ENCODE results near the gene RXFP1.

The RXFP1 gene

GRCh38 chr4:158544141-158544540, 22.5 kb downstream of the RXFP1 start:
- DNase-seq: no peak

GRCh38 chr4:158553364-158553763, 31.7 kb downstream of the RXFP1 start:
- DNase-seq: no peak

- DNase-seq: no peak
Measured at GRCh38 chr4:158560284-158560683, 38.6 kb downstream of the RXFP1 start.

- DNase-seq: no peak
Measured at GRCh38 chr4:158566860-158567259, 45.2 kb downstream of the RXFP1 start.

GRCh38 chr4:158571736-158572135, 50.1 kb downstream of the RXFP1 start:
- DNase-seq: no peak

- DNase-seq: no peak
Measured at GRCh38 chr4:158572608-158573007, 50.9 kb downstream of the RXFP1 start.

- peak; percentile 69 for DNase-seq
Measured at GRCh38 chr4:158578476-158578875, 56.8 kb downstream of the RXFP1 start.

- DNase-seq: no peak
Measured at GRCh38 chr4:158580064-158580463, 58.4 kb downstream of the RXFP1 start.

GRCh38 chr4:158581161-158581560, 59.5 kb downstream of the RXFP1 start:
- no peak for DNase-seq

- DNase-seq: no peak
Measured at GRCh38 chr4:158586881-158587280, 65.2 kb downstream of the RXFP1 start.

- no peak for DNase-seq
Measured at GRCh38 chr4:158588285-158588684, 66.6 kb downstream of the RXFP1 start.

- DNase-seq: no peak
Measured at GRCh38 chr4:158588777-158589176, 67.1 kb downstream of the RXFP1 start.

- peak; percentile 32 for DNase-seq
Measured at GRCh38 chr4:158590306-158590705, 68.6 kb downstream of the RXFP1 start.

GRCh38 chr4:158590824-158591223, 69.1 kb downstream of the RXFP1 start:
- peak; percentile 50 for DNase-seq

GRCh38 chr4:158597879-158598596, 76.4 kb downstream of the RXFP1 start:
- no peak for DNase-seq

- DNase-seq: peak; percentile 81
Measured at GRCh38 chr4:158599150-158599549, 77.5 kb downstream of the RXFP1 start.

- DNase-seq: no peak
Measured at GRCh38 chr4:158599765-158600498, 78.2 kb downstream of the RXFP1 start.

- DNase-seq: no peak
Measured at GRCh38 chr4:158604369-158604768, 82.7 kb downstream of the RXFP1 start.

- peak; percentile 63 for DNase-seq
Measured at GRCh38 chr4:158605393-158605792, 83.7 kb downstream of the RXFP1 start.

- DNase-seq: no peak
Measured at GRCh38 chr4:158606969-158607368, 85.3 kb downstream of the RXFP1 start.

GRCh38 chr4:158609116-158609515, 87.4 kb downstream of the RXFP1 start:
- no peak for DNase-seq

- no peak for DNase-seq
Measured at GRCh38 chr4:158610790-158611189, 89.1 kb downstream of the RXFP1 start.

- DNase-seq: peak; percentile 65
Measured at GRCh38 chr4:158613046-158613445, 91.4 kb downstream of the RXFP1 start.

GRCh38 chr4:158617956-158618355, 96.3 kb downstream of the RXFP1 start:
- DNase-seq: no peak

GRCh38 chr4:158621729-158622128, 100.0 kb downstream of the RXFP1 start:
- no peak for DNase-seq
